ENCODE measurements around the gene LFNG. TPM values are rescaled to one million over a fixed set of nuclear protein-coding genes. Genes with fewer than 3 reads are reported as not detected.
A peak's percentile ranks its signal among the peaks of the same experiment; 100 is the strongest.

The LFNG gene
- total RNA-seq, 1 donor: 21.0 TPM

- no peak overlapping the region for H3K4me2 ChIP-seq (ENCODE audit: insufficient read depth, low read length)
- peaks cover 36% of the 10 kb centered on the region for H3K4me1 ChIP-seq (ENCODE audit: insufficient read depth, low read length)
- H2AFZ ChIP-seq (ENCODE audit: low read length): peak overlapping the region; percentile 10
- H3K79me2 ChIP-seq (ENCODE audit: insufficient read depth, low read length): peaks cover 6% of the 10 kb centered on the region
- peaks cover 3% of the 10 kb centered on the region for H4K20me1 ChIP-seq (ENCODE audit: insufficient read depth, low read length)
- H3K9me3 ChIP-seq (ENCODE audit: low read depth, low read length): no peaks in the 10 kb centered on the region
- no peak overlapping the region for H3K4me3 ChIP-seq (ENCODE audit: insufficient read depth, low read length)
- H3K36me3 ChIP-seq (ENCODE audit: insufficient read depth, low read length): no peaks in the 10 kb centered on the region
- peak overlapping the region; percentile 88 for H3K27ac ChIP-seq (ENCODE audit: low read depth, low read length)
- no peaks in the 10 kb centered on the region for H3K27me3 ChIP-seq (ENCODE audit: insufficient read depth, low read length)
- DNase-seq (ENCODE audit: insufficient read length, low spot score, missing footprints): no peak
- TF ChIP-seq, protein P1, sequence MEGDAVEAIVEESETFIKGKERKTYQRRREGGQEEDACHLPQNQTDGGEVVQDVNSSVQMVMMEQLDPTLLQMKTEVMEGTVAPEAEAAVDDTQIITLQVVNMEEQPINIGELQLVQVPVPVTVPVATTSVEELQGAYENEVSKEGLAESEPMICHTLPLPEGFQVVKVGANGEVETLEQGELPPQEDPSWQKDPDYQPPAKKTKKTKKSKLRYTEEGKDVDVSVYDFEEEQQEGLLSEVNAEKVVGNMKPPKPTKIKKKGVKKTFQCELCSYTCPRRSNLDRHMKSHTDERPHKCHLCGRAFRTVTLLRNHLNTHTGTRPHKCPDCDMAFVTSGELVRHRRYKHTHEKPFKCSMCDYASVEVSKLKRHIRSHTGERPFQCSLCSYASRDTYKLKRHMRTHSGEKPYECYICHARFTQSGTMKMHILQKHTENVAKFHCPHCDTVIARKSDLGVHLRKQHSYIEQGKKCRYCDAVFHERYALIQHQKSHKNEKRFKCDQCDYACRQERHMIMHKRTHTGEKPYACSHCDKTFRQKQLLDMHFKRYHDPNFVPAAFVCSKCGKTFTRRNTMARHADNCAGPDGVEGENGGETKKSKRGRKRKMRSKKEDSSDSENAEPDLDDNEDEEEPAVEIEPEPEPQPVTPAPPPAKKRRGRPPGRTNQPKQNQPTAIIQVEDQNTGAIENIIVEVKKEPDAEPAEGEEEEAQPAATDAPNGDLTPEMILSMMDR (IDR thresholded peaks at IDR 0.05; ENCODE audit: extremely low read depth, low read depth, low read length): no peak
These were observed 4.0 kb upstream of the LFNG start for GRCh38 chr7:2515424-2516193.

GRCh38 chr7:2516194-2516555 is 3.4 kb upstream of the LFNG start:
- H3K36me3 ChIP-seq (ENCODE audit: insufficient read depth, low read length): no peaks in the 10 kb centered on the region
- H3K79me2 ChIP-seq (ENCODE audit: insufficient read depth, low read length): peaks cover 11% of the 10 kb centered on the region
- H3K9me3 ChIP-seq (ENCODE audit: low read depth, low read length): no peaks in the 10 kb centered on the region
- DNase-seq (ENCODE audit: insufficient read length, low spot score, missing footprints): no peak
- no peak overlapping the region for H3K4me2 ChIP-seq (ENCODE audit: insufficient read depth, low read length)
- H3K4me1 ChIP-seq (ENCODE audit: insufficient read depth, low read length): peaks cover 36% of the 10 kb centered on the region
- no peaks in the 10 kb centered on the region for H3K27me3 ChIP-seq (ENCODE audit: insufficient read depth, low read length)
- peak overlapping the region; percentile 88 for H3K27ac ChIP-seq (ENCODE audit: low read depth, low read length)
- peaks cover 6% of the 10 kb centered on the region for H4K20me1 ChIP-seq (ENCODE audit: insufficient read depth, low read length)
- H2AFZ ChIP-seq (ENCODE audit: low read length): peak overlapping the region; percentile 10
- TF ChIP-seq, protein P1 (IDR thresholded peaks at IDR 0.05; ENCODE audit: extremely low read depth, low read depth, low read length): no peak
- H3K4me3 ChIP-seq (ENCODE audit: insufficient read depth, low read length): no peak overlapping the region

- Histone ChIP-seq H3K79me2 (ENCODE audit: insufficient read depth, low read length) (peaks cover 19% of the 10 kb centered on the region), H4K20me1 (ENCODE audit: insufficient read depth, low read length) (peaks cover 13% of the 10 kb centered on the region), H3K27me3 (ENCODE audit: insufficient read depth, low read length) (no peaks in the 10 kb centered on the region), H3K36me3 (ENCODE audit: insufficient read depth, low read length) (no peaks in the 10 kb centered on the region), H3K27ac (ENCODE audit: low read depth, low read length) (peak overlapping the region; percentile 88), H3K4me2 (ENCODE audit: insufficient read depth, low read length) (peak overlapping the region; percentile 89), H2AFZ (ENCODE audit: low read length) (no peak overlapping the region), H3K4me1 (ENCODE audit: insufficient read depth, low read length) (peaks cover 43% of the 10 kb centered on the region), H3K9me3 (ENCODE audit: low read depth, low read length) (no peaks in the 10 kb centered on the region), H3K4me3 (ENCODE audit: insufficient read depth, low read length) (peak overlapping the region; percentile 51)
- TF ChIP-seq, protein P1 (IDR thresholded peaks at IDR 0.05; ENCODE audit: extremely low read depth, low read depth, low read length): peak; percentile 8
- DNase-seq (ENCODE audit: insufficient read length, low spot score, missing footprints): peak; percentile 100
These were observed 2.5 kb upstream of the LFNG start for GRCh38 chr7:2517026-2517425.

- peaks cover 52% of the 10 kb centered on the region for H3K4me1 ChIP-seq (ENCODE audit: insufficient read depth, low read length)
- H2AFZ ChIP-seq (ENCODE audit: low read length): no peak overlapping the region
- H3K27ac ChIP-seq (ENCODE audit: low read depth, low read length): peak overlapping the region; percentile 88
- H4K20me1 ChIP-seq (ENCODE audit: insufficient read depth, low read length): peaks cover 15% of the 10 kb centered on the region
- peaks cover 26% of the 10 kb centered on the region for H3K79me2 ChIP-seq (ENCODE audit: insufficient read depth, low read length)
- no peaks in the 10 kb centered on the region for H3K36me3 ChIP-seq (ENCODE audit: insufficient read depth, low read length)
- H3K4me3 ChIP-seq (ENCODE audit: insufficient read depth, low read length): peak overlapping the region; percentile 51
- TF ChIP-seq, protein P1 (IDR thresholded peaks at IDR 0.05; ENCODE audit: extremely low read depth, low read depth, low read length): no peak
- H3K4me2 ChIP-seq (ENCODE audit: insufficient read depth, low read length): peak overlapping the region; percentile 89
- no peaks in the 10 kb centered on the region for H3K27me3 ChIP-seq (ENCODE audit: insufficient read depth, low read length)
- no peak for DNase-seq (ENCODE audit: insufficient read length, low spot score, missing footprints)
- no peaks in the 10 kb centered on the region for H3K9me3 ChIP-seq (ENCODE audit: low read depth, low read length)
These were observed 1.7 kb upstream of the LFNG start for GRCh38 chr7:2517678-2518507.

Measured in osteoblast (primary cell).